DMS53 (cell line): ENCODE results near the gene SDHB.

Experiments
- DNase-seq: peaks from one replicate; lab custom pipeline; 2025; lab: John Stamatoyannopoulos, UW

The SDHB gene

DNA sequence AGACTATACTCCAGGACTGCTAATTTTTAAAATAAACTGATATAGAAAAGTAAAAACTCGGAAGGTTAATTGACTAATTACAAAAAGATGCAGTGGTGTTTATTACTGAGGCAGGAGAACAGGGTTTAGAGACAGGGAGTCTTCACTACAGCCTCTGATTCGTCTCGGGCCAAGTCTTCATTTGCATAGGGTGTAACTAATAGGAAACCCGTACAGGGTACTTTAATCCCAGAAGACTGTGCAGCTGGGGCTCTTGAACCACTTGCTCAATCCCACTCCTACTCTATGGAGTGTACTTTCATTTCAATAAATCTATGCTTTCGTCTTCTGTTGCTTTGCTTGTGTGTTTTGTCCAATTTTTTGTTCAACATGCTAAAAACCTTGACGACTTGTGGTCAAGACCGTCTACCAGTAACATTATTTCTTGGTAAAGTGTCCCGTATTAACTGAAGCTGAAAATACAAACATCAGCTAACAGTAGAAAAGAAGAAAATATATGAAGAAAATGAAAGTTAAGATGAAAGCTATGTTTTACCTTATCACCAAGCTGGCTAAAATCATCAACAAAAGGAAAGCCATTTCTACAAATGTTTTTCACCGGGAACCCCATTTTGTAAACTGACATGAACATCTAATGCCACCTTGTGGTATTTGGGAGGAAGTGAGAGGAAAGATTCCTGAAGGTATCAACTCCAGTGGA is 8.0 kb downstream of the SDHB start:
- DNase-seq = peak; percentile 77

DNA sequence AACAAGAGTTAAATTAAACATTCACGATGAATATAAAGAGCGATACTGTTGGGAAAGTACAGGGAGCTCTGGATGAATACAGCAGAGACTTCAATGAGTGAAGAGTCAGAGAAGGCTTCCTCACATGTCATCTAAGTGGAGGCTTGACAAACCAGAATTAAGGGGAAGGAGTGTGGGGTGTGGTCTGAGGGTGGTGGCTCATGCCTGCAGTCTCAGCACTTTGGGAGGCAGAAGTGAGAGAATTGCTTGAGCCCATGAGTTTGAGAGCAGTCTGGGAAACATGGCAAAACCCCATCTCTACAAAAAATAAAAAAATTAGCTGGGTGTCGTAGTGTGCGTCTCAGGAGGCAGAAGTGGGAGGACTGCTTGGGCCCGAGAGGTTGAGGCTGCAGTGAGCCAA is 8.7 kb downstream of the SDHB start:
- DNase-seq = no peak

DNA sequence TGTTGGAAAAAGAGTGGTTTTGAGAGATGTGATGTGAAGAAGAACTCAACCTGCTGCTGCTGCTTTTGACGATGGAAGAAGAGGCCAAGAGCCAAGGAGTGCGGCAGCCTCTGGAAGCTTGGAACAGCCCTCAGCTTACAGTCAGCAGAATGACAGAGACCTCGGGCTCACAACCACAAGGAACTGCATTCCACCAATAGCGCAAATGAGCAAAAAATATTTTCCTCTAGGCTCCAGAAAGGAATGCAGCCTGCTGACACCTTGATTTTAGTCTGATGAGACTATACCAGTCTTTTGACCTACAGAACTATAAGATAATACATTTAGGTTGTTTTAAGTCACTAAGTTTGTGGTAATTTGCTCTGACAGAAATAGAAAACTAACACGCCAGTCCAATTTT is 10.2 kb downstream of the SDHB start:
- DNase-seq = no peak

DNA sequence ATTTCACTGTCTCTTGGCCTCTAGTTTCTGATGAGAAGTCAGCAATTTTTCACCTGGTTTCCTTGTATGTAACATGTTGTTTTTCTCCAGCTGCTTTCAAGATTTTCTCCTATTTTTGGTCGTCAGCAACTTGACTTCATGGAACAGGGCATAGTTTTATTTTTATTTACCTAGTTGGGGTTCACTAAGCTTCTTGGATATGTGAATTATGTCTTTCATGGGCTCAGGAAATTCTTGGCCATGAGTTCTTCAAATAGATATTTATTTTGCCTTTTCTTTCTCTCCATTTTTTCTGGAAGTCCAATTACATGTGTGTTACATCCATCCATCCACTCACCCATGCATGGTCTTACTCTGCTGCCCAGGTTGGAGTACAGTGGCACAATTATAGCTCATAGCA is 13.7 kb downstream of the SDHB start:
- DNase-seq = no peak

DNA sequence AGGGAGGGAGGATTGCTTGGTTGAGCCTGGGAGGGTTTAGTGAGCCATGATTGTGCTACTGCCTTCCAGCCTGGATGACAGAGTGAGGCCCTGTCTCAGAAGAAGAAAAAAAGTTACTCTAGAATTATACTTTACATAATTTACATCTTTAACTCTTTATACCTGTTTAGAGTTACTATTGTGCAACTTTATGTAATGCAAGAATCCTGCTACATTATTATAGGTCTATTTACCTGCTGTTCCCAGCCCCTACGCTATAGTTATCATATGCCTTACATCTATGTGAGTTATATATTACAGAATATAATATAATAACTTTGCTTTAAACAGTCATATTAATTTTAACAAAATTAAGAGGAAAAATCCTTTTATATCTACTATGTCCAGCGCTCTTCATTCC is 14.3 kb downstream of the SDHB start:
- no peak for DNase-seq

DNA sequence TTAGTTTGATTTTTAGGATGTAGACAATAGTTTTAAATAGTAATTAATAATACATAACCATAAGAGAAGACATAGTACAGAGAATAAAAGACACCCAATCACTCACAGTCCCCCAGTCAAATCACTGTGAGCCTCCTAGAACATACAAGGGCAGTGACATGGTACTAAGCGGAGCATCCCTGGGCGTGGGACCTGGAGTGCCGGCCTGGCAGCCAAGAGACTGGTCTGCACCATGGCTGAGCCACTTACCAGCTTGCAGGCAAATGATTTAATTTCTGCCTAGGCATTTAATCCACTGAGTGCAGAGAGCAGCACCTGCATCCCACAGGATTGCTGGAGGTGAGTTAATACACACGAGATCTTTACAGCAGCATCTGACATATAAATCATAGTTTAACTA is 20.4 kb downstream of the SDHB start:
- no peak for DNase-seq

DNA sequence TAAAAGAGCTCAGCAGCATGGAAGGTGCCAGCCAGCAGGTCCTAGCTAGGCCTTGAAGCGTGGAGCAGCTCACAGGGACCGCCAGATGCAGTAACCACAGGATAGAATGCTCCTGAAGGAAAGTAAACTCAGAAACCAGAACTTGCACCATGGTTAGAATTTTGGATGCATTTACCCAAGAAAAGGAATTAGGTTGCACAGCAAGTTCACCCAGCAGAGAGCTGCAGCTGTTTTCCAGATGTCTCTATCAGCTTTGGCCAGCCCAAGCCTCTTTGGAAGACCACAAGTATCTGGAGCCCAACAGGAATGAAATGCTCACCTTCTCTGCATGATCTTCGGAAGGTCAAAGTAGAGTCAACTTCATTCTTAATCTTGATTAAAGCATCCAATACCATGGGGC is 21.1 kb downstream of the SDHB start:
- no peak for DNase-seq

DNA sequence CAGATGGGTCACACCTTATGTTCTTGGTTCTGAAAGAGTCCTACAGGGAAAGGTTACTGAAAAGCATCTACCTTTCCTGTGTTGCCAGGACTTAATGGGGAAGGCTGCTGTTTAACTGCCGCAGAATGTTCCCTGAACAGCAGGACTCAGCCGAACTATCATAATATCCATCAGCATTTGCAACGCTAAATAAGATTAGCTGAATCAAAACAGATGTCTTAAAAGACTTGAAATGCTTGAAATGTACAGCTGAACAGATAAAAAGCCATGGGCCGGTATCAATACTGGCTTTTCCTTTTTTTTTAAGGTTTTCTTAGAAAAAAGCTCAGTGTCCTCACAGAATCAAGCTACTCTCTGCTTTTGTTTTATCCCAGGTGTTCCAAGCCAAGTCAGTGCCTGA is 22.4 kb downstream of the SDHB start:
- DNase-seq = no peak

DNA sequence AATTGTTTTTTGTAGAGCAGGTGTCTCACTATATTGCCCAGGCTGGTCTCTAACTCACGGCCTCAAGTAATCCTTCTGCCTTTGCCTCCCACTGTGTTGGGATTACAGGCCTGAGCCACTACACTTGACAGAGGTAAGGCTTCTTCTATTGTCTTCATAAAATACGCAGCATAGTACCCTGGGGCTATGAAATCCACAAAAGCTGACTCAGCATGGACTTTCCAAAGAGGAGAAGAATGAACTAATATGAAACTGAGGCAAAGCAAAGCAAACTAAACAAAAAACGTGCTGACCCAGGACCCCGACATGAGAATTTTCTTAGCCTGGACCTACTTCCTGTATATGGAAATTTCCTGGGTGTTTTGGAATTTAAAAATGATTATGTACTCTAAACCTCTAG is 23.6 kb downstream of the SDHB start:
- no peak for DNase-seq

DNA sequence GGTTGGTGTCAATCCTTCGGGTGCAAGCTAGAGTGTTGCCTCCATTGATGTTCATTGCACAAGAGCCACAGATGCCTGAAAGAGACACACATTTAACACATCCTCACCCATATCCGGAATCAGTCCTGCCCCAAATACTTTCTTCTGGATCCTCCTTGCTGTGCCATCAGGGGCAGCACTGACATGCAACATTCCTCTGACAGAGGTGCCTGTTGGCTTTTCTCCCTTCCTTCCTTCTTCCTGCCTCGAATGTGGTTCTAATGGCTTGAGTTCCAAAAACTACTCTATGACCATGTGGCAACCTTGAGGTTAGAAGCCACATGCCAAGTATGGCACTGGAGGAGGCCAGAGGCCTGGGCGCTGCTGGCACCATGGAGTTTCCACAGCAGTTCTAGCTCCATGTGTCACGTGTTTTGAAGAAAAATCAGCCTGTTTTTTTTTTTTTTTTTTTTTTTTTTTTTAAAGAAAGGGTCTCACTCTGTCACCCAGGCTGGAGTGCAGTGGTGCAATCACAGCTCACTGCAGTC is 25.1 kb downstream of the SDHB start:
- DNase-seq = no peak

DNA sequence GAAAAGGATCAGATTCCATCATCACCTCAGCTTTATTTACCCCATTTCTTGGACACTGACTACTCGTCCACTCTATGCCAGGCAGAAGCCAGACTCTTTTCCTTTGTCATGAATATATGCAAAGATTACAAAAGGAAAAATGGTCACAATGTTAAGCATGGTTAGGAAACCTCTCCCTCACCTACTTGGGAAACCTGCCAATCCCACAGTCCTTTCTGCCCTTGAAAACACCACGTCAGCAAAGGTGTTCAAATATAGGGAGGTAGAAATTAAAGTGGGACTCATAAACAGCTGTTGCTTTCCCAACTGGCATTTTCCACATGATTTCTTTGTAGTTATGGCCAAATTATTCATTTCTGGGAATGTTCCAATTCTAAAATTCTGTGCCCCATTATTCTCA is 25.9 kb downstream of the SDHB start:
- DNase-seq = no peak

DNA sequence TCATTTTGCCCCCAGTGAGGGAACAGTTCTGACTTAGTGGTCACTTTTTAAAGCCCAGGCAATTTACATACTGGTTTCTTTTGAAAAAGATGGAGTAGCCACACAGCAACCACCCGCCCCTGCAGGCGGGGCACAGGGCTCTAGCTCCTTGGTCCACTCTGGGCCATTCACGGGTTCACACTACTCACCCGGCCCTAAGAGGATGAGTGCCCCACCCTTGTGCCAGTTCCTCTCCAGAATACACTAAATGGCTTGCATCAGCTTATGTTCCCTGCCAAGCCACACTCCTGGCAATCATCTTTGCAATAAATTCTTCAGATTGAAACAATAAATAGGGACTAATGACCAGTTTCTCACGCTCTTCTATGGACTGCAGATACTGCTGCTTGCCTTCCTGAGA is 26.4 kb downstream of the SDHB start:
- no peak for DNase-seq

DNA sequence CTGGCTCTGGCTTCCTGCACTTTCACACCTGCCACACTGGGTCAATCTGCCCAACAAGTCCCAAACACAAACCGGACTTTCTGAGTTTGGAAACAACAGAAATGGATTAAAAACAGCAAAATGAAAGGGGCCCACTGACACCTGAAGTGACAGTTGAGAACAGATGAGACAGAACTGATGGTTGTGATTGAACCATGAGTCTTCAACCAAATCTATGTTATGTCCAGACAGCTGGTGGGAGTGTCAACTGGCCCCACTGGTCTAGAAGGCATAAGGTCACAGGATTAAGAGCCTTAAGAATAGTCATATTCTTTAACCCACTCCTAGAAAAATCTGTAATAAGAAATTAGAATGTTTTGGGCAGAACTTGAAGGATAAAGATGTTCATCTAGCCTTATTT is 29.1 kb downstream of the SDHB start:
- no peak for DNase-seq

DNA sequence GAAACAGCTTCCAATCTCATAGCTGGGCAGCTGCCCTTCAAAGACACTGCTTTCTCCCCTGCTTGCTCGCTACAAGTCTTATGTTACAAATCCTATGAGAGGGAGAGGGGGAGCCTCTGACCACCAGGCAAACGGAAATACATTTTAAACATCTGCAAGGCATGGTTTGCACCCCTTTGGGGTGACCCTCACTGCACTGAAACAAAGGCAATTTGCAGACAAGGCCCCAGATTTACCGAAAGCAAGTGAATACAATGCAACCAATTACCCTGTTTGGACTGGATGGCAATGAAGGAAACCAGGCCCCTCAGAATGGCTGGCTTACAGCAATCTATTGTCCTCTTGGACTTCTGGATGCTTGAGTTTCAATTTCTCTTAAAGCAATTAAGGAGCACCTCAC is 30.3 kb downstream of the SDHB start:
- no peak for DNase-seq

DNA sequence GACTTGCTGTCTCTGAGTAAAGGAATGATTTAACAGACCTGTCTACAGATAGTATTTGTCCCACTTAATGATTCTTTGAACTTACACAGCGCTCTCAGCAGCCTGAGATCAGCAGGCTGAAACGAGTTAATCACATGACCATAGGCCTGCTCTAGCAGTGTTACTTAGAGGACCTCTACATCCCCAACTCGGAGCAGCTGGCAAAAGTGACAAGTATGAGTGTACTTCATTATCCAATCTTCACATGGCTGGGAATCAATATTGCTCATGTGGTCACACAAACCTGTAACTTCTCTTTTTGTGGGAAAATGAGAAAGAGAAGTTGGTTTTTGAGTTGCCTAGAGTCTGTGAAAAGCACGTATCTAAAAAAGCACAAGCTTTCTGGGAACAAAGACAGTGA is 30.7 kb downstream of the SDHB start:
- no peak for DNase-seq

DNA sequence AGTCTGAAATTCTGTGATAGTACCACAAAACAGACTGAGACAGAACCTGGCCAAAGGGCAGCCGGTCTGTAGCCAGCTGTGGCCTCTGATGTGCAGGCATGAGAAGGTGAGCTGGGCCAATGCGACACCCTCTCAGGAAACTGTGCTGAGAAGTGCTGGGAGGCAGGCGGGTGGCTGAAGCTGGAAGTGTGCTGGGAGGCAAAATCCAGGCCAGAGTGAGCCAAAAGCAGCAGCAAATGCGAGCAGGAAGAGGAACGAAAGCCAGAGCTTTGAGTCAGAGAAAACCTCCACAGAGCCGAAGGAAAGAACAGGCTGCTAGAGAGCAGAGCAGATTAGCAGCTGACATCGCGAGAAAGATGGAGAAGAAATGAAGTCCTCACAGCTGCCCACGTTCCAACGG is 31.9 kb downstream of the SDHB start:
- DNase-seq = no peak

DNA sequence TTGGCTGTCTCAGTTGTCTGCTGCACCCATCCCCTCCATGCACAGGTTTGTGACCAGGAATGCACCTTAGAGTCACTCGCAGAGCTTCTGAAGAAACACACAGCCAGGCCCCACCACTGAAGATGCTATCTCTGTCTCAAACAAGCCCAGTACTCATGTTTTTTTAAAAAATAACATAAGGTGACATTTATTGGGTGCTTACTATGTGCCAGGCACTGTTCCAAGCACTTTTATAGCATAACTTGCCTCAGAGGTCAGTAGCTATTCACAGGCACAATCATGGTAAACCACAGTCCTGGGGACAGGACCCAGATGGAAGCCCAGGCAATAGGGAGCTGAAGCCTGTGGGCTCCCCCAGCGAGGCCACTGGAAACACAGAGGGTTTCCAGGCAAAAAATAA is 33.3 kb downstream of the SDHB start:
- no peak for DNase-seq

DNA sequence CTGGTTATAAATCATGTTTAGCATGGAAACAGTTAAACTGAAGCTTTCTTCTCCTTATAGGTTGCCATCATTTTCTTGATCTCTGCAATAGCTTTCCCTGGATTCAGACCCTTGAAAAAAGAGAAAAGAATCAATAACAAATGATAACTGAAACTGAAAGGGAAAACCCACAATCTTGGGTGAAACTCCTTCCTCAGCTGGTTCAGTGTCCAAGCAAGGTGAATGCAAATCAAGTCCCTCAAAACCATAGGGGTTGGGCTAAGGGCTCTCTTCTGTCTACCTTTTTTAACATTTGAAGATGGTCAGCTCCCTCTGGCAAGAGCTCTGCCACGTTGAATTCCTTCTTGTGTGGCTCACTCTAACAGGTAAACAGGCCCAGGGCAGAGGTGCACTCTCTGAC is 35.0 kb downstream of the SDHB start:
- DNase-seq = no peak

DNA sequence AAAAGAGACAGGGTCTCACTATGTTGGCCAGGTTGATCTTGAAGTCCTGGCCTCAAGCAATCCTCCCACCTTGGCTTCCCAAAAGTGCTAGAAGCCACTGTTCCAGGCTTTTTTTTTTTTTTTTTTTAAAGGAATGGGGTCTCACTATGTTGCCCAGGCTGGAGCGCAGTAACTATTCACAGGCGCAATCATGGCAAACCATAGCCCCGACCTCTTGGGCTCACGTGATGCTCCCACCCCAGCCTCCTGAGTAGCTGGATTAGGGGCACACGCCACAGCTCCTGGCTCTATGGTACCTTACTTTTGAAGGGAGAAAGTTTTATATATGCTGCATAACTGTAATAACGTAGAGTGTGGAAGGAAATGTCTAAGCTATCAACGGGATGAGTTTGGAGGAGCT is 36.4 kb downstream of the SDHB start:
- DNase-seq = no peak

DNA sequence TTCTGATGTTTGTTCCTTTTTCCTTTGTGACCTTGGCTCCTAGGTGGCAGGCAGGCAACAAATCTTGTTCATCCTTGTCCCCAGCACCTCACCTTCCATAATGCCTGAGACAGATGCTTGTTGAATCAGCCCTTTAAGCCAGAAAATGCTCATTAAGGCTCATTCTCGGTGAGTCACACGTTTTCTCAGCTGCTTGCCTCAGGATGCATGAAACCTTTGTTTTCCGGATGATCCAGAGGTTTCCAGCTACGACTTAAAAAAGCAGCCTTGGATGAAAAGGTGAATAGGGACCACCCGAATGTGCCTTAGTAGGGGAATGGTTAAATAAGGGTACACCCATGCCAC is 37.5 kb downstream of the SDHB start:
- peak; percentile 46 for DNase-seq

DNA sequence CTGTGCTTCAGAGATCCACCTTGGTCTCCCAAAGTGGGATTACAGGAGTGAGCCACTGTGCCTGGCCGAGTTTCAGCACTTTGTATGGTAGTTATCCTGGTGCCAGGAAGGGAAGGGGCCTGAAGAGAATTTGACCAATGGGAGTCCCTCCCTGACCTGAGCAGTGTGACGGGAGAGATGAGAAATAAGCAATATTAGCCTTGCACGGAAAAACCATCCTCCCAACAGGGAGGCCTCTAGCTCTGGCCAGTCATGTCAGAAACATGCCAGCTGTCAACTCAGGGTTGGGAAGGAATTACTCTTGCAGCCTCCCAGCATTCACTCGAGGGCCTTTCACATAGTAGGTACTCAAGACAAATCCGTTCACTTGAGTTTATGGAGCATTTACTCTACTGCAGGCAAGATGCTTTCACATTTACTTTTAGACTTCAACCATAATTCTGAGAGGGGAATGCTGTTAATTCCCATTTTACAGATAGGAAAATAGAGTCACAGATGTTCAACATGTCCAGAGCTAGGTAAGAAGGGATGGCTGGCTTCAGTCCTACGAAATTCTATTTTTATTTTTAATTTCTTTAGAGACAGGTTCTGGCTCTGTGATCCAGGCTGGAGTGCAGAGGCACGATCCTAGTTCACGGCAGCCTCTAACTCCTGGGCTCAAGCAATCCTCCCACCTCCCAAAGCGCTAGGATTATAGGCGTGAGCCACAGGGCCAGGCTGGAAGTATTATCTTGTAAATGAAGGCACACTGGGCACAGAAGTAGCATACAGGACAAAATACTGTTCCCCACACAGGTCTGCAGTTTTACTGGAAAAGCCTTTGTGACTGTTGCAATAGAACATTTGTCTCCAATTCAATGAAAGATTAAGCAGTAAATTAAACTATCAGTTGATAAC is 38.9 kb downstream of the SDHB start:
- no peak for DNase-seq

DNA sequence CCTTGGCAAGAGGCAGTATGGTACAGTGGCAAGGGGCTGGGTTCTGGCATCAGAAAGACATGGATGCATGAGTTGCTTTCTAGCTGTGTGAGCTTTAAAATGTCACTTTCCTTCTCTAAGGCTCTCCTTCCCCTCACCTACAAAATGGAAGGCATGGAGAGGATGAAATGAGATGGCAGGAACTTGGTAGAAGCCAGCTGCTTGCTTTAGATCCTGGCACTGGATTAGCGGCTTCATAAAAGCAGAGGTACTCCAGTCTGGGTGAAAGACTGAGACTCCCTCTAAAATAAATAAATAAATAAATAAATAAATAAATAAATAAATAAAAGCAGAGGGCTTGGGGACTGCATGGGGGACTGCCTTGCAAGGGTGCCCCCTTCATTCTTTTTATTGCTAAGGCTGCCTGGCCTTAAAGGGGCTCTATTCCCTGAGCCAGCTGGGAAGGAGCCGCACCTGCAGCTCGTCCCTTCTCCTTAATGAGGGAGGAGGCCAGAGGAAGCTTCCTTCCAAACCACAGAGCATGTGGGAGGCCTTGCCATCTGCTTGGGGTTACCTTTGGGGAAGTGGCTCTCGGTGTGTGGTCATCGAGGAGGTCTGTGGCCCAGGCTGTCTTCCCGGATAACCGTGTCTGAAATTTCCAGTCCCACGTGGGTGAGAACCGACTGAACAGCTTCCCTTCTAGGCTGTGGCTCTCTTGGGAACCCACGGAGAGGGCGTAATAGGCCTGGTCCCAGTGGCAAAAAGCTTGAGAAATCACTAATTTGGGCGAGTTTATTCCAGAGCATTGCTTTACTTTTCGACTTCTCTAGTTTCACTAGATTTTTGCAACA is 40.1 kb downstream of the SDHB start:
- DNase-seq = no peak
